ENCODE results near the gene CCNA2. TPM values are rescaled to one million over a fixed set of nuclear protein-coding genes. Genes with fewer than 3 reads are reported as not detected.

The CCNA2 gene
- polyA plus RNA-seq, 1 experiment = 18.6 TPM

DNA sequence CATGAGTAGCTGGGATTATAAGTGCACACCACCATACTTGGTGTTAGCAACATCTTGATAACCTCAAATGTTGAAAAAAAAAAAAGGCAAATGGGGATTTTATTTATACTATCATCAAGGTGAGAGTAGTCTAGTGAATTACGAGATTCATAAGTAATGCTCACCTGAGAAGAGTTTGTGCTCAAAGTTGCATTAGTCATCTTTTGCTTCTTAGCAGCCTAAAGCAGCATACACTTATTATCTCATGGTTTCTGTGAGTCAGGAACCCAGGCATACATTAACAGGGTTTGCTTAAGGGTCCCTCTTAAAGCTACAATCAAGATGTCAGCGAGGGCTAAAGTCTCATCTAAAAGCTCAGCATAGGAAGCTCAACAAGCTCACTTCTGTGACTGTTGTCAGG lies 30.7 kb downstream of the CCNA2 start:
- H3K27ac ChIP-seq (ENCODE audit: low read depth, low read length) = no peak overlapping the region
- ChIA-PET POLR2A (interaction anchor here (0.6 kb wide), 1 partner anchor 30 kb away, joined by 3 read pairs; no protein-coding TSS in a partner anchor), CTCF (interaction anchor here (0.7 kb wide), 1 partner anchor 133 kb away, joined by 6 read pairs; no protein-coding TSS in a partner anchor)
- H3K9me3 ChIP-seq (ENCODE audit: control insufficient read depth, insufficient read depth, low read length) = no peaks in the 10 kb centered on the region
- no peaks in the 10 kb centered on the region for H3K27me3 ChIP-seq (ENCODE audit: control insufficient read depth, insufficient read depth, low read length)
- DNase-seq (ENCODE audit: low read depth, low spot score) = no peak
- H3K4me3 ChIP-seq (ENCODE audit: low read depth, low read length) = no peak overlapping the region
- TF ChIP-seq, protein P1, sequence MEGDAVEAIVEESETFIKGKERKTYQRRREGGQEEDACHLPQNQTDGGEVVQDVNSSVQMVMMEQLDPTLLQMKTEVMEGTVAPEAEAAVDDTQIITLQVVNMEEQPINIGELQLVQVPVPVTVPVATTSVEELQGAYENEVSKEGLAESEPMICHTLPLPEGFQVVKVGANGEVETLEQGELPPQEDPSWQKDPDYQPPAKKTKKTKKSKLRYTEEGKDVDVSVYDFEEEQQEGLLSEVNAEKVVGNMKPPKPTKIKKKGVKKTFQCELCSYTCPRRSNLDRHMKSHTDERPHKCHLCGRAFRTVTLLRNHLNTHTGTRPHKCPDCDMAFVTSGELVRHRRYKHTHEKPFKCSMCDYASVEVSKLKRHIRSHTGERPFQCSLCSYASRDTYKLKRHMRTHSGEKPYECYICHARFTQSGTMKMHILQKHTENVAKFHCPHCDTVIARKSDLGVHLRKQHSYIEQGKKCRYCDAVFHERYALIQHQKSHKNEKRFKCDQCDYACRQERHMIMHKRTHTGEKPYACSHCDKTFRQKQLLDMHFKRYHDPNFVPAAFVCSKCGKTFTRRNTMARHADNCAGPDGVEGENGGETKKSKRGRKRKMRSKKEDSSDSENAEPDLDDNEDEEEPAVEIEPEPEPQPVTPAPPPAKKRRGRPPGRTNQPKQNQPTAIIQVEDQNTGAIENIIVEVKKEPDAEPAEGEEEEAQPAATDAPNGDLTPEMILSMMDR (IDR thresholded peaks at IDR 0.05; ENCODE audit: low read depth, low read length) = no peak

DNA sequence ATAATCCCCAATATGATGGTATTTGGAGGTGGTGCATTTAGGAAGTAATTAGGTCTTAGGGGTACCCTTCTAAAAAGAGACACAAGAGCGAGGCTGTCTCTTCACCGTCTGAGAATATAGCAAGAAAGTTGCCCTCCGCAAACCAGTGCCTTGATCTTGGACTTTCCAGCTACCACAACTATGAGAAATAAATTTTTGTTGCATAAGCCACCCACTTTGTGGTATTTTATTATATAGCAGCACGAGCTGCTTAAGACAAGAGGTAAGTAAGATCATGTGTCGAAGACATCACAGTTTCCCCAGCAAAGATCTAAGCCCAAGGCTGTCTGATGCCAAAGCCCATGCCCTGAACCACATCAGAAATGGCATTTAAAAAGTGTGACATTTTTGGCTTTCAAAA lies 32.2 kb downstream of the CCNA2 start:
- POLR2A ChIA-PET = interaction anchor here (0.7 to 3.0 kb wide), 2 partner anchors 10 to 13 kb away, joined by 3 to 18 read pairs; partner anchors contain the start of gene EXOSC9
- peak; percentile 53 for DNase-seq (ENCODE audit: low read depth, low spot score)
- Histone ChIP-seq H3K27ac (ENCODE audit: low read depth, low read length) (no peak overlapping the region), H3K4me3 (ENCODE audit: low read depth, low read length) (no peak overlapping the region), H3K9me3 (ENCODE audit: control insufficient read depth, insufficient read depth, low read length) (no peaks in the 10 kb centered on the region), H3K27me3 (ENCODE audit: control insufficient read depth, insufficient read depth, low read length) (no peaks in the 10 kb centered on the region)
- CTCF ChIA-PET = no interaction called here
- TF ChIP-seq, protein P1 (IDR thresholded peaks at IDR 0.05; ENCODE audit: low read depth, low read length) = no peak

DNA sequence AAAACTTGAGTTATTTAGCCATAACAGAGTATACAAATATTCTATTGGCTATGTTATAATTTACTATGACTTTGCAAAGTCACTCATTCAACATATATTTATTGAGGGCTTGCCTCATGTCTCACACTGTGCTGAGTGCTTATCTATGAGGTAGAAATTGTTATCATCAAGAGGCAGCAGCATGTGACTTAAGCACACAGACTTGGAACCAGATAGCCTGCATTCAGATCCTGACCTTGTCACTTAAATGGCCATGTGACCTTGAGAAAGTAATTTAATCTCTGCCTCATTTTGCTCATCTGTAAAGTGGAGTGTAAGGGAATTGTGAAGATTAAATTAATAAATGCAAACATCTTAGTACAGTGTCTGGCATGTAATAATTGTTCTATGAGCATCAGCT lies 32.7 kb downstream of the CCNA2 start:
- no peak for DNase-seq (ENCODE audit: low read depth, low spot score)
- CTCF ChIA-PET = interaction anchor here (0.8 to 2.1 kb wide), 2 partner anchors 55 to 59 kb away, joined by 3 to 6 read pairs; no protein-coding TSS in a partner anchor
- Histone ChIP-seq H3K27ac (ENCODE audit: low read depth, low read length) (no peak overlapping the region), H3K4me3 (ENCODE audit: low read depth, low read length) (no peak overlapping the region), H3K27me3 (ENCODE audit: control insufficient read depth, insufficient read depth, low read length) (no peaks in the 10 kb centered on the region), H3K9me3 (ENCODE audit: control insufficient read depth, insufficient read depth, low read length) (no peaks in the 10 kb centered on the region)
- POLR2A ChIA-PET = interaction anchor here (1.6 to 3.0 kb wide), 2 partner anchors 12 to 52 kb away, joined by 4 to 18 read pairs; no protein-coding TSS in a partner anchor
- TF ChIP-seq, protein P1 (IDR thresholded peaks at IDR 0.05; ENCODE audit: low read depth, low read length) = no peak

DNA sequence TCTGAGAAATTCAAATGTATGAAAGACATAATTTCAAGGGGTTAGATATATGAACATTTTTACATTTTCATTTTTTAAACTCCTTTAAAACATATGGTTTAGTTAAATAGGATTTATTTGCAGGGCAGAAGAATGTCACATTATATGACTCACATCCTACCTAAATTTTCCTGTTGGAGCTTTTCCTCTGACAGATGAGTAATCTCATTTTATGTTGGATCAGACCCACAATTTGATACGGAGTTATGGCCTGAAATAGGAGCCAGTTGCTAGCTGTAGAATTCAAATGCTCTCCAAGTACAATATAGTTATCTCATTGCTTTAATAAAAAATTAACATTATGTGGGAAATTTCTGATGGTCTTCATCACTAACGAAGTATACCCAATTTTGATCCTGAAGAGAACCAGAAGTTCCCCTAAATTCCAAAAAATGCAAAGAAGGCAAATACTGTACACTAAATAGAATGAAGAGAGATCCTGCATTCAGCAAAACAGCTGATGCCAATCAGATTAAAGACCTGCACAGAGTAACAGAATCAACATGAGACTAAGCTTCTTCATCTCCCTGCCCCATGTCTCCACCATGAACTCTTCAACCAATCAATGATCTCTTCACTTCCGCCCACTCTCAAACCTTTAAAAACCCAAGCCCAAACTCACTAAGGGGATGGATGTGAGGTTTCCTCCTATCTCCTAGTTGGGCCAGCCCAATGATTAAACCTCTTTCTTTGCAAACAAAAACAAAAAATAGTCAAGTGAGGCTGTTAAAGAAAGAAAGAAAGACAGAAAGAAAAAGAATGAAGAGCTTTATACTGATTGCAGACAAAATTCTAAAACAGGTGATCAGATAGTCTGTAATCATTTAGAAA lies 33.5 kb downstream of the CCNA2 start:
- TF ChIP-seq, protein P1 (IDR thresholded peaks at IDR 0.05; ENCODE audit: low read depth, low read length) = no peak
- CTCF ChIA-PET = interaction anchor here (0.8 to 2.1 kb wide), 4 partner anchors 12 to 58 kb away, joined by 3 to 6 read pairs (median 4); partner anchors contain the start of gene SMIM43
- POLR2A ChIA-PET = interaction anchor here (1.2 to 3.0 kb wide), 4 partner anchors 11 to 79 kb away, joined by 4 to 18 read pairs (median 4); partner anchors contain the start of gene EXOSC9

More for the DNA sequence above, 33.5 kb downstream of the CCNA2 start:
- no peak overlapping the region for H3K4me3 ChIP-seq (ENCODE audit: low read depth, low read length)
- H3K27me3 ChIP-seq (ENCODE audit: control insufficient read depth, insufficient read depth, low read length) = no peaks in the 10 kb centered on the region
- peak; percentile 24 for DNase-seq (ENCODE audit: low read depth, low spot score)
- no peak overlapping the region for H3K27ac ChIP-seq (ENCODE audit: low read depth, low read length)
- no peaks in the 10 kb centered on the region for H3K9me3 ChIP-seq (ENCODE audit: control insufficient read depth, insufficient read depth, low read length)
